Activated T-helper 1 cell treated with anti-CD3 and anti-CD28 coated beads, Interleukin-12 subunit alpha, Interleukin-12 subunit beta, Interleukin-2, Interleukin-4 antibody, amounts not matched to agents 30 ng/mL and 10 ng/mL and 1 ng/mL, durations not matched to agents 14 hours and 24 hours and 36 hours (primary cell): Measurements from ENCODE around the gene SPPL2B. TPM values are rescaled to one million over a fixed set of nuclear protein-coding genes. Genes with fewer than 3 reads are reported as not detected.

Source experiments
- DNase-seq: peaks from one replicate; pipeline ENCODE4 v3.0.0; 2021; ENCODE audit warnings: low spot score
- H3K27ac Mint-ChIP-seq: one replicate; pipeline ENCODE4 v1.8.0; 2021; ENCODE audit warnings: mild to moderate bottlenecking, mixed read lengths
- H3K27me3 Mint-ChIP-seq: one replicate; pipeline ENCODE4 v1.8.0; 2022; ENCODE audit warnings: mild to moderate bottlenecking, moderate library complexity, mixed read lengths; ENCODE audit not compliant: insufficient read depth
- H3K36me3 Mint-ChIP-seq: one replicate; pipeline ENCODE4 v1.8.0; 2021; ENCODE audit warnings: low read depth, mixed read lengths
- H3K4me1 Mint-ChIP-seq: one replicate; pipeline ENCODE4 v1.8.0; 2021; ENCODE audit warnings: low read depth, mixed read lengths
- H3K4me3 Mint-ChIP-seq: one replicate; pipeline ENCODE4 v1.8.0; 2021; ENCODE audit warnings: mild to moderate bottlenecking, moderate library complexity, mixed read lengths
- H3K9me3 Mint-ChIP-seq: one replicate; pipeline ENCODE4 v1.8.0; 2021; ENCODE audit warnings: mixed read lengths
- intact Hi-C: fragments of 100-400 bp; cut with micrococcal nuclease; formaldehyde crosslinking; loops from one replicate; pipeline ENCODE4 v1.15.1; 2024
- total RNA-seq: library from RNA; stranded (reverse); gene quantifications from 2 replicates; pipeline ENCODE4 v1.2.3, GENCODE V29; 2022

The SPPL2B gene
- total RNA-seq, 1 donor from 2014 or later = 71.4 TPM

GRCh38 chr19:2321565-2322283, 6.8 kb upstream of the SPPL2B start:
- Mint-ChIP-seq H3K4me1 (peaks cover 17% of the 10 kb centered on the region), H3K36me3 (peaks cover 12% of the 10 kb centered on the region), H3K27me3 (no peaks in the 10 kb centered on the region), H3K27ac (no peak overlapping the region), H3K4me3 (no peak overlapping the region), H3K9me3 (no peaks in the 10 kb centered on the region)
- DNase-seq = no peak
- intact Hi-C loops = no loop called here

- H3K36me3 Mint-ChIP-seq = peaks cover 21% of the 10 kb centered on the region
- H3K27me3 Mint-ChIP-seq = no peaks in the 10 kb centered on the region
- no peak overlapping the region for H3K4me3 Mint-ChIP-seq
- no peaks in the 10 kb centered on the region for H3K9me3 Mint-ChIP-seq
- H3K27ac Mint-ChIP-seq = no peak overlapping the region
- peaks cover 29% of the 10 kb centered on the region for H3K4me1 Mint-ChIP-seq
- intact Hi-C loops = no loop called here
- DNase-seq = no peak
Measured at GRCh38 chr19:2323707-2324106, 4.8 kb upstream of the SPPL2B start.

DNA sequence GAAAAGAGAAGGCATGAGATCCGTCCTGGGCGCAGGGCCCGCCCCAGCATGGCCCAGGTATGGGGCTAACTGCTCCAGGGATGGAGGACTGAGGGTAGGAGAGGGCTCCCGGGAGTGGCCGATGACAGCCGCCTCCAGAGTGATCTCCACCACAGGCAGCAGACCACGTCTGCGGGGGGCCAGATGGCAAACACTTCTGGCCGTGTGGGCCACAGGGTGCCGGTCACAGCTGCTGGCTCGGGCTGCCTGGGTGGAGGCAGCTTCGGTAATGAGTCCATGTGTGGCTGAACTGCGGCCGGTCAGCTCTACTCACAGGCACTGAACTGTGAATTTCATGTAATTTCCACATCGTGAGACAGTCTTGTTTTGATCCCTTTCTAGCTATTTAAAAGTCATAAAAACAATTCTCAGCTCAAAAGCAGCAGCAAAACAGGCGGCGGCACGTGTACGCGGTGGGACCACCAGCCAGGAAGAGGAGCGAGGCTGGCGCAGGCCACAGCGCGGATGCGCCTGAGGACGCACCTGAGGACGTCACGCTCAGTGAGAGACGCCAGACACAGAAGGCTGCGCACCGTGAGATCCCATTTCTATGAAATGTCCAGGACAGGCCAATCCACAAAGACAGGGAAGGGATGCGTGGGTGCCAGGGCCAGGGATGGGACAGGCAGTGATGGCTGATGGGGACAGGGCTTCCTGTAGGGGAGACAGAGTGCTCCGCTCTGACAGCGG, 4.1 kb upstream of the SPPL2B start:
- Mint-ChIP-seq H3K27ac (peak overlapping the region; percentile 44), H3K4me1 (peaks cover 34% of the 10 kb centered on the region), H3K9me3 (no peaks in the 10 kb centered on the region), H3K36me3 (peaks cover 24% of the 10 kb centered on the region), H3K4me3 (no peak overlapping the region), H3K27me3 (no peaks in the 10 kb centered on the region)
- no peak for DNase-seq
- intact Hi-C loops = no loop called here

DNA sequence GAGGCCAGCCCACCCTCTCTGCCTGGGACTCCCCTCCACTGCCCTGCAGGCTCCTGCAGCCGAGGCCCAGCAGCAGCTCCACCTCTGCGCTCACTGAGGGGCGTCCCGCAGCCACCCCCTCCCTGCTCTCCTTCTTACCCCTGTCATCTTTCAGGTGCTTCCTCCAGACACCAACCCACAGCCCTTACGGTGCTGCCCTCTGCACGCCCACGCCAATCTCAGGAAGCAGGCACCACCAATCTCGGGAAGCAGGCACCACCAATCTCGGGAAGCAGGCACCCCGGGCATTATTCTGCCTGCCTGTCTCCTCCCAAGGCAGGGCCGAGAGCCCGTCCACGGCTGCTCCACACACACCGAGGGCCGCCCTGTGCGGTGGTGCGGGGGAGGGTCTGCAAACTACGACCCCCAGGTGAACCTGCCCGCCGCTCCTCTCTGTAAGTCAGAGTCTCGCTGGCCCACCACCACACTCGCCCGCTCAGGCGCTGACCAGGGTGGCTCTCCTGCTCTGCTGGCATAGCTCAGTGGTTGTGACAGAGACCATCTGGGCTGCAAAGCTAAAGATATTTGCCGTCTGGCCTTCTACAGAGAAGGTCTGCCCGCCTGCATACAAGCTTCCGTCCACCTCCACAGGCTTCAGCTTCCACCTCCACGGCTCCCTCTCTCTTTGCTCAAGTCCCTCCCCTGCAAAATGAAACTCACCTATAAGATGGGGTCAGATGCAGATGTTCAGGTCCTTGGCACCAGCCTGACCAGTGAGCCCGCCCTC, 3.0 kb upstream of the SPPL2B start:
- H3K36me3 Mint-ChIP-seq = peaks cover 26% of the 10 kb centered on the region
- H3K27me3 Mint-ChIP-seq = no peaks in the 10 kb centered on the region
- H3K9me3 Mint-ChIP-seq = no peaks in the 10 kb centered on the region
- DNase-seq = no peak
- peak overlapping the region; percentile 40 for H3K4me3 Mint-ChIP-seq
- H3K4me1 Mint-ChIP-seq = peaks cover 43% of the 10 kb centered on the region
- intact Hi-C loops = loop anchor here (2.0 kb wide), 3 partner anchors 65 to 295 kb away; partner anchors contain the start of genes PLEKHJ1 and SF3A2
- peak overlapping the region; percentile 61 for H3K27ac Mint-ChIP-seq

- peaks cover 56% of the 10 kb centered on the region for H3K4me1 Mint-ChIP-seq
- H3K36me3 Mint-ChIP-seq = peaks cover 26% of the 10 kb centered on the region
- H3K4me3 Mint-ChIP-seq = peak overlapping the region; percentile 100
- intact Hi-C loops = loop anchor here (2.0 kb wide), 3 partner anchors 64 to 294 kb away; partner anchors contain the start of genes PLEKHJ1 and SF3A2
- H3K9me3 Mint-ChIP-seq = no peaks in the 10 kb centered on the region
- no peaks in the 10 kb centered on the region for H3K27me3 Mint-ChIP-seq
- peak overlapping the region; percentile 96 for H3K27ac Mint-ChIP-seq
- DNase-seq = no peak
Measured at GRCh38 chr19:2326699-2327360, 1.7 kb upstream of the SPPL2B start.

DNA sequence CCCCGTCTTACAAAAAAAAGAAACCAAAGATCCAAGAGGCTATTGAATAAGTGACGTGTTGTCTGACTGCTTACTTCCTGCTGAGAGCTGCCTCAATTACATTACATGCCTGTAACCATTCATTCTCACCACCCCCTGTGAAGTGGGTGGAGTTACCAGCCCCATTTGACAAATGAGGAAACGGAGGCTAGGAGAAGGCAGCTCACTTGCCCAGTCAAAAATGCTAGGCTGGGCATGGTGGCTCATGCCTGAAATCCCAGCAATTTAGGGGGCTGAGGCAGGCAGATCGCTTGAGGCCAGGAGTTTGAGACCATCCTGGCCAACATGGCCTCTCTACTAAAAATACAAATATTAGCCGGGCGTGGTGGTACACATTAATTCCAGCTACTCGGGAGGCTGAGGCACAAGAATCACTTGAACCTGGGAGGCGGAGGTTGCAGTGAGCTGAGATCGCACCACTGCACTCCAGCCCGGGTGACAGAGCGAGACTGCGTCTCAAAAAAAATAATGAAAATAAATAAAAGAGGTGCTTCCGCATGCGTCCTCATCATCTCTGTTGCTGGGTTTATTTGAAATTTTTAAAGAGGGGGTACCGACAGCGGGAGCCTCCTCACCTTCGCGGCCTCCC, 597 bp upstream of the SPPL2B start:
- intact Hi-C loops = loop anchor here (1.0 to 2.0 kb wide), 6 partner anchors 59 to 293 kb away; partner anchors contain the start of genes AP3D1, PLEKHJ1, SF3A2 and TIMM13
- Mint-ChIP-seq H3K4me3 (peak overlapping the region; percentile 100), H3K36me3 (peaks cover 23% of the 10 kb centered on the region), H3K4me1 (peaks cover 63% of the 10 kb centered on the region), H3K9me3 (no peaks in the 10 kb centered on the region), H3K27ac (peak overlapping the region; percentile 100), H3K27me3 (no peaks in the 10 kb centered on the region)
- peak; percentile 63 for DNase-seq

- Mint-ChIP-seq H3K36me3 (peaks cover 22% of the 10 kb centered on the region), H3K4me1 (peaks cover 63% of the 10 kb centered on the region), H3K4me3 (peak overlapping the region; percentile 100), H3K9me3 (no peaks in the 10 kb centered on the region), H3K27me3 (no peaks in the 10 kb centered on the region), H3K27ac (peak overlapping the region; percentile 86)
- no peak for DNase-seq
- intact Hi-C loops = loop anchor here (2.0 kb wide), 2 partner anchors 60 to 178 kb away; partner anchors contain the start of gene AP3D1
Measured at GRCh38 chr19:2329149-2329478, 630 bp downstream of the SPPL2B start.

GRCh38 chr19:2329501-2329916, 1.0 kb downstream of the SPPL2B start:
- intact Hi-C loops = loop anchor here (2.0 kb wide), 2 partner anchors 61 to 179 kb away; partner anchors contain the start of gene AP3D1
- H3K4me1 Mint-ChIP-seq = peaks cover 63% of the 10 kb centered on the region
- H3K4me3 Mint-ChIP-seq = peak overlapping the region; percentile 100
- H3K9me3 Mint-ChIP-seq = no peaks in the 10 kb centered on the region
- peak overlapping the region; percentile 86 for H3K27ac Mint-ChIP-seq
- DNase-seq = no peak
- no peaks in the 10 kb centered on the region for H3K27me3 Mint-ChIP-seq
- H3K36me3 Mint-ChIP-seq = peaks cover 22% of the 10 kb centered on the region

GRCh38 chr19:2330255-2330631, 1.8 kb downstream of the SPPL2B start:
- DNase-seq = no peak
- Mint-ChIP-seq H3K27ac (no peak overlapping the region), H3K4me3 (peak overlapping the region; percentile 70), H3K36me3 (peaks cover 21% of the 10 kb centered on the region), H3K9me3 (no peaks in the 10 kb centered on the region), H3K27me3 (no peaks in the 10 kb centered on the region), H3K4me1 (peaks cover 61% of the 10 kb centered on the region)
- intact Hi-C loops = no loop called here

GRCh38 chr19:2330632-2331284, 2.3 kb downstream of the SPPL2B start:
- Mint-ChIP-seq H3K4me1 (peaks cover 59% of the 10 kb centered on the region), H3K36me3 (peaks cover 21% of the 10 kb centered on the region), H3K27ac (peak overlapping the region; percentile 44), H3K4me3 (peak overlapping the region; percentile 70), H3K27me3 (no peaks in the 10 kb centered on the region), H3K9me3 (peaks cover 2% of the 10 kb centered on the region)
- intact Hi-C loops = no loop called here
- DNase-seq = no peak

- intact Hi-C loops = no loop called here
- Mint-ChIP-seq H3K27ac (peak overlapping the region; percentile 89), H3K4me3 (peak overlapping the region; percentile 70), H3K36me3 (peaks cover 23% of the 10 kb centered on the region), H3K4me1 (peaks cover 56% of the 10 kb centered on the region), H3K9me3 (peaks cover 8% of the 10 kb centered on the region), H3K27me3 (no peaks in the 10 kb centered on the region)
- DNase-seq = no peak
Measured at GRCh38 chr19:2331601-2332246, 3.2 kb downstream of the SPPL2B start.
